Measurements from ENCODE around the gene CDNF.

- TF ChIP-seq CTCF (IDR thresholded peaks at IDR 0.05) (no peak), NFIC (IDR thresholded peaks at IDR 0.05; ENCODE audit: borderline replicate concordance) (no peak), JUND (IDR thresholded peaks at IDR 0.05) (no peak), MAX (IDR thresholded peaks at IDR 0.05; ENCODE audit: low read depth) (no peak), POLR2AphosphoS5 (IDR thresholded peaks at IDR 0.05; ENCODE audit: low read depth, low read length) (no peak), USF2 (IDR thresholded peaks at IDR 0.05; ENCODE audit: borderline replicate concordance, low read depth, low read length) (no peak), EZH2phosphoT487 (IDR thresholded peaks at IDR 0.05; ENCODE audit: borderline replicate concordance, low read depth) (no peak), RCOR1 (IDR thresholded peaks at IDR 0.05; ENCODE audit: low read length) (no peak), GABPA (IDR thresholded peaks at IDR 0.05; ENCODE audit: low read depth) (no peak)
These were observed 38.1 kb upstream of the CDNF start for GRCh38 chr10:14875941-14876340.
